ENCODE results near the gene AKNAD1. TPM values are rescaled to one million over a fixed set of nuclear protein-coding genes. Genes with fewer than 3 reads are reported as not detected.

Gene AKNAD1
- total RNA-seq, 1 experiment from 2014 or later = 0.26 TPM

- intact Hi-C loops (cut with micrococcal nuclease; ENCODE audit: unreplicated experiment) = no loop called here
- no peaks in the 10 kb centered on the region for H3K9me3 ChIP-seq (ENCODE audit: control insufficient read depth, insufficient read depth, low read depth, low read length)
- H3K27ac ChIP-seq (ENCODE audit: low read length) = no peak overlapping the region
- H3K4me3 ChIP-seq (ENCODE audit: low read depth in 2 of 2, low read length in 2 of 2) = no peak overlapping the region
- TF ChIP-seq SIN3A (IDR thresholded peaks at IDR 0.05; ENCODE audit: borderline replicate concordance, insufficient read depth, low read depth, low read length) (no peak), POLR2AphosphoS5 (IDR thresholded peaks at IDR 0.05; ENCODE audit: low read depth, low read length) (no peak), TCF7L2 (IDR thresholded peaks at IDR 0.05; ENCODE audit: low read depth, low read length) (no peak)
- TF ChIP-seq, protein P1, sequence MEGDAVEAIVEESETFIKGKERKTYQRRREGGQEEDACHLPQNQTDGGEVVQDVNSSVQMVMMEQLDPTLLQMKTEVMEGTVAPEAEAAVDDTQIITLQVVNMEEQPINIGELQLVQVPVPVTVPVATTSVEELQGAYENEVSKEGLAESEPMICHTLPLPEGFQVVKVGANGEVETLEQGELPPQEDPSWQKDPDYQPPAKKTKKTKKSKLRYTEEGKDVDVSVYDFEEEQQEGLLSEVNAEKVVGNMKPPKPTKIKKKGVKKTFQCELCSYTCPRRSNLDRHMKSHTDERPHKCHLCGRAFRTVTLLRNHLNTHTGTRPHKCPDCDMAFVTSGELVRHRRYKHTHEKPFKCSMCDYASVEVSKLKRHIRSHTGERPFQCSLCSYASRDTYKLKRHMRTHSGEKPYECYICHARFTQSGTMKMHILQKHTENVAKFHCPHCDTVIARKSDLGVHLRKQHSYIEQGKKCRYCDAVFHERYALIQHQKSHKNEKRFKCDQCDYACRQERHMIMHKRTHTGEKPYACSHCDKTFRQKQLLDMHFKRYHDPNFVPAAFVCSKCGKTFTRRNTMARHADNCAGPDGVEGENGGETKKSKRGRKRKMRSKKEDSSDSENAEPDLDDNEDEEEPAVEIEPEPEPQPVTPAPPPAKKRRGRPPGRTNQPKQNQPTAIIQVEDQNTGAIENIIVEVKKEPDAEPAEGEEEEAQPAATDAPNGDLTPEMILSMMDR (IDR thresholded peaks at IDR 0.05) = no peak
- TF ChIP-seq, protein P2, sequence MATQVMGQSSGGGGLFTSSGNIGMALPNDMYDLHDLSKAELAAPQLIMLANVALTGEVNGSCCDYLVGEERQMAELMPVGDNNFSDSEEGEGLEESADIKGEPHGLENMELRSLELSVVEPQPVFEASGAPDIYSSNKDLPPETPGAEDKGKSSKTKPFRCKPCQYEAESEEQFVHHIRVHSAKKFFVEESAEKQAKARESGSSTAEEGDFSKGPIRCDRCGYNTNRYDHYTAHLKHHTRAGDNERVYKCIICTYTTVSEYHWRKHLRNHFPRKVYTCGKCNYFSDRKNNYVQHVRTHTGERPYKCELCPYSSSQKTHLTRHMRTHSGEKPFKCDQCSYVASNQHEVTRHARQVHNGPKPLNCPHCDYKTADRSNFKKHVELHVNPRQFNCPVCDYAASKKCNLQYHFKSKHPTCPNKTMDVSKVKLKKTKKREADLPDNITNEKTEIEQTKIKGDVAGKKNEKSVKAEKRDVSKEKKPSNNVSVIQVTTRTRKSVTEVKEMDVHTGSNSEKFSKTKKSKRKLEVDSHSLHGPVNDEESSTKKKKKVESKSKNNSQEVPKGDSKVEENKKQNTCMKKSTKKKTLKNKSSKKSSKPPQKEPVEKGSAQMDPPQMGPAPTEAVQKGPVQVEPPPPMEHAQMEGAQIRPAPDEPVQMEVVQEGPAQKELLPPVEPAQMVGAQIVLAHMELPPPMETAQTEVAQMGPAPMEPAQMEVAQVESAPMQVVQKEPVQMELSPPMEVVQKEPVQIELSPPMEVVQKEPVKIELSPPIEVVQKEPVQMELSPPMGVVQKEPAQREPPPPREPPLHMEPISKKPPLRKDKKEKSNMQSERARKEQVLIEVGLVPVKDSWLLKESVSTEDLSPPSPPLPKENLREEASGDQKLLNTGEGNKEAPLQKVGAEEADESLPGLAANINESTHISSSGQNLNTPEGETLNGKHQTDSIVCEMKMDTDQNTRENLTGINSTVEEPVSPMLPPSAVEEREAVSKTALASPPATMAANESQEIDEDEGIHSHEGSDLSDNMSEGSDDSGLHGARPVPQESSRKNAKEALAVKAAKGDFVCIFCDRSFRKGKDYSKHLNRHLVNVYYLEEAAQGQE (IDR thresholded peaks at IDR 0.05; ENCODE audit: insufficient read depth in 1 of 2, low read depth in 2 of 2, low read length in 1 of 2) = no peak
- ATAC-seq = peak; percentile 58
- no peak for DNase-seq (ENCODE audit: low read depth, low spot score)
- no peaks in the 10 kb centered on the region for H3K4me1 ChIP-seq (ENCODE audit: control insufficient read depth, insufficient read depth, low read length)
- ChIA-PET CTCF (no interaction called here), POLR2A (interaction anchor here (0.6 to 1.2 kb wide), 2 partner anchors 11 to 14 kb away, joined by 3 to 5 read pairs; no protein-coding TSS in a partner anchor)
- no peaks in the 10 kb centered on the region for H3K27me3 ChIP-seq (ENCODE audit: control insufficient read depth, insufficient read depth, low read length)
- no peaks in the 10 kb centered on the region for H3K36me3 ChIP-seq (ENCODE audit: control insufficient read depth, insufficient read depth, low read length)
- BruUV-seq (replicated peaks) = no TSS peak
- in situ Hi-C loops (cut with HindIII; ENCODE audit: low pct_unique_long_range_greater_than_20kb, low sequenced_read_pairs) = no loop called here
Observed at GRCh38 chr1:108817016-108817415, 39.9 kb downstream of the AKNAD1 start.

- H3K4me3 ChIP-seq (ENCODE audit: low read depth in 2 of 2, low read length in 2 of 2) = peak overlapping the region in 1 of 2 experiments; percentile 36; a peak in 2 of 4 replicates
- ChIA-PET CTCF (no interaction called here), POLR2A (interaction anchor here (0.6 to 1.2 kb wide), 2 partner anchors 11 to 15 kb away, joined by 3 to 5 read pairs; no protein-coding TSS in a partner anchor)
- BruUV-seq (replicated peaks) = no TSS peak
- peak overlapping the region; percentile 19; the same call in 1 of the 2 replicates for H3K27ac ChIP-seq (ENCODE audit: low read length)
- intact Hi-C loops (cut with micrococcal nuclease; ENCODE audit: unreplicated experiment) = no loop called here
- H3K36me3 ChIP-seq (ENCODE audit: control insufficient read depth, insufficient read depth, low read length) = no peaks in the 10 kb centered on the region
- ATAC-seq (peak; percentile 76), DNase-seq (ENCODE audit: low read depth, low spot score) (peak; percentile 48)
- H3K27me3 ChIP-seq (ENCODE audit: control insufficient read depth, insufficient read depth, low read length) = no peaks in the 10 kb centered on the region
- no peaks in the 10 kb centered on the region for H3K4me1 ChIP-seq (ENCODE audit: control insufficient read depth, insufficient read depth, low read length)
- no peak for TF ChIP-seq POLR2AphosphoS5 (IDR thresholded peaks at IDR 0.05; ENCODE audit: low read depth, low read length)
- TF ChIP-seq, protein P2 (IDR thresholded peaks at IDR 0.05; ENCODE audit: insufficient read depth in 1 of 2, low read depth in 2 of 2, low read length in 1 of 2) = no peak
- TF ChIP-seq, protein P1 (IDR thresholded peaks at IDR 0.05) = no peak
- no peak for TF ChIP-seq SIN3A (IDR thresholded peaks at IDR 0.05; ENCODE audit: borderline replicate concordance, insufficient read depth, low read depth, low read length)
- no peak for TF ChIP-seq TCF7L2 (IDR thresholded peaks at IDR 0.05; ENCODE audit: low read depth, low read length)
- in situ Hi-C loops (cut with HindIII; ENCODE audit: low pct_unique_long_range_greater_than_20kb, low sequenced_read_pairs) = no loop called here
- H3K9me3 ChIP-seq (ENCODE audit: control insufficient read depth, insufficient read depth, low read depth, low read length) = no peaks in the 10 kb centered on the region
Observed at GRCh38 chr1:108816049-108816893, 40.6 kb downstream of the AKNAD1 start.

All from Panc1 (cell line).